ENCODE results near the gene SRGAP3.

Gene SRGAP3

DNA sequence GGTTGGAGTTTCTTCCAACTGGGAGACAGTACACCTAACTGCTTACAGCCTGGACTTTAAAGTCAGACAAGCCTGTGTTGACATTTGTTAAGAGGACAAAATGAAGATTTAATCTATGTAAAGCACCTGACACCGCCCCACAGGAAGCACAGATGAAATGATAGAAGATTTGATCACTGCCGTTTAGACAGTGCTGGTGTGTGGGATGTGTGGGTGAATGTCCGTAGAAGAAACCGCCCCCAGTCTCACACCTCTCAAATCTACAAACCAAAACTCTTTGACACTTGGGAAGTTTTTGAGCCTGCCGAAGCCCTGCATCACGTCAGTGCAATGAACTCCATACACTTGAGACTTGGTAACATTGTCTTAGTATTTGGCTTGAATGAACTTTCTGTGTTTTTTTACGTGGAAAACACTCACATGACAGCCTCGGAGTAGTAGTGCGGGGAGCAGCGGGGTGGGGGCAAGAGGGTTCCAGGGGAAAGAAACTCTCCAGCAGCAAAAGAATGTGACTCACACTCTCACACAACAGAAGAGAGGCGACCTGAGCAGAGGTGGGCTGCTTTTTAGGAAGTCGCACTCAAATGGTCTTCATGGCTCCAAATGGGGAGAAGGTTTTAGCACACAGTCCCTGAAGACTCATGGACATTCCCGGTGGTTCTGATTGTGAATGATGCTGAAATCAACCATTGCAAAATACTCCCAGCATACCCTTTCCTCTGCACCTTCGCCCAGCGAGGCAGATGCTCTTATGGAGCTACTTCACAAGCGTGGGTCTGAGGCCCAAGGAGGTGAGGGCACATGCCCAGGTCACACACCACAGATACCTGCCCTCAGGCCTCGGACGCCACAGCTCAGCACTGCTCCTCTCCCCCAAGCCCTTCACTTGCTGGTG lies 79.2 kb downstream of the SRGAP3 start:
- DNase-seq = peak; percentile 58

DNA sequence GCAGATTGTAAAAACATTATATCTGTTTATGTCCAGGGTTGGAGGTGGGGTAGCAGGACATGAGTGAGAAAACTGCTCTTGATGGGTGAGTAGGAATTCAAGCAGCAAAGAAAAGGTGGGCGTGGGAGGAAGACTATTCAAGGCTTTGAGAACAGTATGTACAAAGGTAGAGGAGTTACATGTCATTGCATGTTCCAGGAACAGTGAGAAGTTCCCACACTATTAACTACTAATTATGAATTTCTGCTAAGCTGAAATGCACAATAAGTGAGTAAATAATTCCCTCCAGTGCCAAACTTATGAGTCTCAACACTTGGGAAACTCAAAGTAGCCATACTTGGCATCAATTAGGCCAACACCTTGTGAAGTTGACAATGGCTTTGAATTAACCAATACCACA lies 80.1 kb downstream of the SRGAP3 start:
- no peak for DNase-seq

DNA sequence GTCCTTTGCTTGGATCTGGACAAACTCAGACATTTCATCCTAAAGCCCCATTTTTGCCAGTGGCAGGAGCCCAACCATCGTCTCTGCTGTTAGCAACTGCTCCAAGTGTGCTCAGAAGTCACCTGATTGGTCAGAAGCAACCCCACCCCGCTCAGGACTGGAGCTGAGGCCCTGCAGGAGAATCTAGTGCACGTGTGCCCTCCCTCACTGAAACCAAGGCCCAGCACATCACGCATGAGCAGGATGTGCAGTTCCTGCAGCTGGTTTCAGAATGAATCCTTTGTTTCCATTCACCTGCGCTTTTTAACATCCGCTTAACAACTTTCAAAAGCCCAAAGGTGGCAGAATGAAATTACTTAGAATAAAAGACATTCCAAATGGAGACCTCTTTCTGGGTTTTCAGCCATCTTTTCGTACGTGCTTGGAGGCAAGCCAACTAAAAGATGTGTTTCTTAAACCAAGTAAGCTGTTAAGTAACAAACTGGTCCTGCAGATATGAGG lies 81.2 kb downstream of the SRGAP3 start:
- no peak for DNase-seq

DNA sequence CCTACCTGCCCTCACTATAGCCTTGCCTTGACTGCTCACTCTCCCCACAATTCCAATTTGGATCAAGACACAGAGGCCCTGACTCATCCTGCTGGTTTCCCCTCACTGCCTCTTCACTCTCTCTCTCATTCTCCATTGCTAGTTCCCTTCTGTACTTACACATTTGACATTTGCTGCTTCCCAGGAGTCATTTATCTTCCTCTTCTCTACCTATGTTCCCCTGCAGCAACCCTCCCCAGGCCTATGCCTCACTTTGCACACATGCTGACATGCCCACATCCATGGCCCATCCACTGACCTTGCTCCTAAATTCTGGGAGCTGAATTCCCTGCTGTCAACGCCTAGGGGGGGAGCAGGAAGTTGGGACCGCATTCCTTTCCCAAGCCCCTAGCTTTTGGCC lies 82.2 kb downstream of the SRGAP3 start:
- DNase-seq = no peak

DNA sequence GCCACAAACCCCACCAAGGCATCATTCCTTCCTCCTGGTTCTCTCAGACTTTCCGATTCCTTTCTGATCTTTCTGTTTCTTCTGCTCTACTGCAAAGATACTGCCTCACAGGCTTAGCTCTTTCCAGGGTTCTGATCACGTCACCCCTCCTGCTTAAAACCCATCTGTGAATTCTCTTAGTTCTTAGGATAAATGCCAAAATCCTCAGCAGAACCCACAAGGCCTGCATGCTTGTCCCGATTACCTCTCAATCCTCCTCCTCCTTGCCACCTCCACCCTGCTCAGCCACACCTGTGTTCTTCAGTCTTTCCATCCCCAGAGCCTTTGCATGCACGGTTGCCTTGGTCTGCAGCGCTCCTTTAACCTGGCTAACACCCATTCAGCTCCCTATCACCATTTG lies 84.0 kb downstream of the SRGAP3 start:
- DNase-seq = no peak

DNA sequence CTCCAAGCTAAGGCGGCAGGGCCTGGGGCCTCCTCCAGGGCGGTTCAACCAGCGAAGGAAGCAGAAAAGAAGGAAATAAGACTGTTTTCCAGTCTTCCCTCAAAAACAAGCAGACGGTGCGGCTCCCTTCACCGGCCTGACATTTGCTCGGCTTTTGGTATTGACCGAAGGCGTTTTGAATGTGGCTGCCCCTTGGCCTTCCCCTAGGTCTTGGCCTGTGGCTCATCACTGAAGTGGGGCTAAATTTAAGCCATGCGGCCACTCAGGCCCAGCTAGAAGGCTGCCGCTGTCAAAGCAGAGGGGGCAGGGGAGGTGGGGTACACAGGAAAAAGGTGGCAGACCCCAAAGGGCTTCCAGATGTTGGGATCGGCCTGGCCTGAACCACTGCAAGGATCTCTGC lies 86.2 kb downstream of the SRGAP3 start:
- no peak for DNase-seq

DNA sequence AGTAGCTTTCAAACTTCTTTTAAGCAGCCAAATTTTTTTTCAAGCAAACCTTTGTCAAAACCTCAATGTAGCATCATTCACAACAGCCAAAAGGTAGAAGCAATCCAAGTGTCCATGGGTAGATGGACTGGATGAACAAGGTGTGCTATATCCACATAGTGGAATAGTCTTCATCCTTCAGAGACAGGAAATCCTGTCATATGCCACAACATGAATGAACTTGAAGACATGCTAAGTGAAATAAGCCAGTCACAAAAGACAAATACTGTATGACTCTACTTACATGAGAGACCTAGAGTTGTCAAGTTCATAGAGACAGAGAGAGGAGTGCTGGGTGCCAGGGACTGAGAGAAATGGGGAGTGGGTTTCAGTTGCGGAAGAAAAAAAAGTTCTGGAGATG lies 87.6 kb downstream of the SRGAP3 start:
- DNase-seq = no peak

DNA sequence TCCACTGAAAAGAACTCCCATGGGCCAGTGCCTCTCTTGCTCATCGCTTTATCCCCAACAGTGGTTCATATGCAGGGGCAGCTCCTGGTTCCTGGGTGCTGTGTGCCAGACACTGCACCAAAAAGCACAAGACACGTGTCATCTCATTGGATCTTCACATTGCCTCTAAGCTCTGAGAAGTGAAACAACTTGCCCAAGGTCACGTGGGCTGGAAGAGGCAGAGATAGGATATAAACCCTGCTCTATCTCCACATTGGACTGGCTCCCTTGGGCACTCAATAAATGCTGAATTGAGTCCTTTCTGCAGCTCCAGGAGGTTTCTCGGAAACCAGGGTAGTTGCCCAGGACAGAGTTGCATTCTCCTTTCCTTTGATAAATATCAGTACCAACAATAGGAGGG lies 88.1 kb downstream of the SRGAP3 start:
- no peak for DNase-seq

DNA sequence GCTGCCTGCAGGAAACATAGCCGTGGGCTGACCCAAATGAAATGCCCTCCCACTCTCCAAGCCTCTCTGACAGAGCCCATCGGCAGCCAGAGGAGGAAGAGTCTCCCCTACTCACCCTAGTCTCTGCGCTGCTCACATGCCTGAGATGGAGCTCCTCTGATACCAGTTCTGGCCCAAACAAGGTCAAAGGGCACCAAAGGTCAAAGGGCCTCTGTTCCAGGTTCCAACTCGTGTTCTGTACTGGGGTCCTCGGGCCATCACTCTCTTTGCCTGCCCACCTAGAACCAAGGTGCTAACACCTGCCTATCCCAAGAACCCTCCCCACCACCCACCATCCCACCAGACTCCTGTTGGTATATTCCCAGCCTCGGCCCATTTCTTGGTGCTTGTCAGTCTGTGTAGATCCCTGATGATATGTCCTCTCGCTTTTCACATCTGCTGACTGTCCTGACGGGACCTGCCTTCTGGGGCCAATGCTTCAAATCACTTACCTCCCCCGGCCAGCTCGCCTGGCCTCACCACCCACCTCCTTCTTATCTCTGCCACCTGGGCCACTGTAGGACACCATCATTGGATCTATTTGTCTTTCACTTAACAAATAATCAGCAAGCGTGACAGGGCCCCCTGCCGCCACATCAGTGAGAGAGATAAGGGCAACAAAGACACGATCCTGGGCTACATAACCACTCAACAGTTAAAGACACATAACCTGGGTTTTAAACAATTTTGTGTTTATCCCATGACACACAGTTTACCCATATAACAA lies 90.4 kb downstream of the SRGAP3 start:
- no peak for DNase-seq

DNA sequence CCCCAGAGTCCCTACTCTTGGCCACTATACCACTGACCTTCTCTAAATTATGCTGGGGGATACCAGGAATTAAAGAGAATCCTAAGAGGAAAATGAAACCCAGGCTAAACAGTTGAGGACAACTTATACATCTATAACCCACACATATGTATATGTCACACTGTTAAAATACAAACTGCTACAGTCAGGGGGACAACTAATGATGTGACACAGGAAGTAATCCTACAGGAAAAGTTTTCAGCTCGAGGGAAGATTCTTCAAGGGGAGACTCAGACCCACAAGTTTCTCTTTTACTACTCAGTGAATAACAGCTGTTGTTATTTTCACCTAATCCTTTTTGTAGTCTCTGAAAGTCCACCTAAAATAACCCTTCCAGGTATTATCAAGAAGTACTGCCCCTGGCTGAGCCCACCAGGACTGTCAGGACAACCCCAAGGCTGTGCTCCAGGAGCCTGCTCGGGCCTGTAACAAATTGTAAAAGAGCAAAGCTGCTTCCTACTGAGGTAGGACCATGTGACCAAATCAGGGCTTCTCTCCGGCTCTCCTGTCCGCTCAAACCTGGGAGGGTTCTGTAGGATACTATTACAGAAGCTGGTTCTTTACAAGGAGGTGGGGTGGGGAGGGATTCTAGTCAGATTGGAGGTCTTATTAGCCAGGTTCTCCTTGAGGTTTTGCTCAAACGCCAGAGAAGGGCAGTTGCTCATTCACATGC lies 91.6 kb downstream of the SRGAP3 start:
- no peak for DNase-seq

DNA sequence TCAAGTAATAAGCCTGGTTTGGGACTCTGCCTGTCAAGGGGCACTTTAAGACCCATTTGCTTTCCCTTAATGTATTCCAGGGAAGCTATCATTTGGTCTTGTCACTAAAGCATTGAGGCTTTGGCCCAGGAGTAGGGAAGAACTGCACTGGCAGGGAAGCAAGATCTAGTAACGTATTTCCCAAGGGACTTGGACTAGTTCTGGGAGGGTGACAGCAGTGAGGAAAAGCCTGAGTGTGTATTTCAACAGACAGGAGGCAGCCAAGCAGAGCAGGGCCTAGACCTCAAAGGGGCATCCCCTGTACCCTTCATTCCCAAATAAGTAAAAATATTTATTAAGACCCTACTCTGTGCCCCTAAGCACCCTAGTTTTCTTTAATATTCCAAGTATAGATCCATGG lies 92.8 kb downstream of the SRGAP3 start:
- no peak for DNase-seq

DNA sequence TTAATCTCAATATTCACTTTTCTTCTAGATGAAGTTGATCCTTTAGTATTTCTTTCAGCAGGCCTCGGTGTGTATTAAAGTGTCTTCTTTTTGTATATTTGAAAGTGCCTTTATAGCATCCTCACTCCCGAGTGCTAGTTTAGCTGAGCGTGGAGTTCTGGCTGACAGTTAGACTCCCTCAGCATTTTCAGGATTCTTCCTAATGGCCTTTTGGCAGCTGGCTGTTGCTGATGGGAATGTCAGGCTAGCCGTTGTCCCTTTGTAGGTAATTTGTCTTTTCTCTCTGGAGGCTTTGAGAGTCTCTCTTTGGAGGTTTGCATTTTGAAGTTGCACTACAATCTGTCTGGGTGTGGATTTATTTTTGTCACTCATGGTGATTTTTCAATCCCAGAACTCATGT lies 94.4 kb downstream of the SRGAP3 start:
- no peak for DNase-seq

DNA sequence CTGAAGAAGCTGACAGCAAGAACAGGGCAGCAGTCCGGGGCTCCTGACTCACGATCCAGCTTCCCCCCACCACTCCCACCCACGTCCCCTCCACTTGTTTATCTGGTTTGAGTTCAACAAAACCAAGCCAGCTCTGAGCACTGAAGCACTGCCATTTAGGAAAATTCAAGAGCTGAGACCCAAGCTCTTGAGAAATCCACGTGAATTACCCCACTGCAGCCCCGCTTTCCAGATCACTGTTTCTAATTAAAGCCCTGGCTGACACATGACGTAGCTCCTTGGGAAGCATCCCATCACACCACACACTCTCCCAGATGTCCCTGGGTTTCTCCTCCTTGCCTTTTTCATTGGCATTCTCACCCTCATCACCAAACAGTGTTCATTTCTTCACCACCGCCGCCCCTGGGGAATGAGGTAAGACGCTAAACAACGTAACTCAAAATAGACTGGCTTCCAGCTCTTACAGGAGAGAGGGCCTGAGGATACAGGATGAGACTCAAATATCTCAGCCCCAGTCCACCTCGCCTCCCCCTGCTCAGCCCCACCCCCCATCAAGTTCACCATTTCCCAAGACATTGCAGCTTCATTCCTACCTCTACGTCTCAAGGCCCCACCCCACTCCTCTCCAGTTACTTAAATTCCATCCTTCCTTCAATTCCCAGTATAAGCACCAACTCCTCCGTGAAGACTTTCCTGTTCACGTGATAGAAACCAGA lies 95.4 kb downstream of the SRGAP3 start:
- no peak for DNase-seq

DNA sequence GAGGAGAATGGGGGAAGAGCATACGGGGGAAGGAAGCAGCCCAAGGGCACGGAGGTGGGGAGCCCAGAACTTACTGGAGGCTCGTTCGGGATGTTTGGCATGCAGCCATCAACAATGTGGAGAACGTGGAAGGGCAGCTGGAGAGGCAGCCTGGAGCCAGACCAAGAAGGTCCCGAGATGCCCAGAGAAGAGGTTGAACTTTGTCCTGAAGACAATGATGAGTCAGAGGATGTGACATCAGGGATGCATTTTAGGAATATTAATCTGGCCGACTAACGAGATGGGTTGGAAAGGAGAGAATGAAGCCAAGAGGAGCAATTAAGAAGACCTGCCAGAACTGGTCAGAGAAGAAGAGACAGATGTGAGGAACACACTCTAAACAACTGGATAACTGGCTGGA lies 98.2 kb downstream of the SRGAP3 start:
- no peak for DNase-seq

DNA sequence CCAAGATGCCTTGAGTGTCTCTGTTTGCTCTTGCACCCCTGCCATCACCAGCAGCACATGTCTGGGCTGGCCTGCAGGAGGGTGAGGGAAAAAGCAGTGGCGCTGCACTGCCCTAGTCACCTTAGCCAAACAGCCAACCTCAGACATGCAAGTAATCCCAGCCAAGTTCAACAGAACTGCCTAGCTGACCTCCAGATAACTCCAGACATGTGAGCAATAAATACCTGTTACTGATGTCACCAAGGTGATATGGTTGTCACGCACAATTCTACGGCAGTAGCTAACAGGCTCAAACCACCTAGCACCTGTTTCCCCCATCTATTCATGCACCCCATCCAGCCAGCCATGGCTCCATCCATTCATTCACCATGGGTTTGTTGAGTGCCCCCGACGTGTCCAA lies 99.9 kb downstream of the SRGAP3 start:
- no peak for DNase-seq

DNA sequence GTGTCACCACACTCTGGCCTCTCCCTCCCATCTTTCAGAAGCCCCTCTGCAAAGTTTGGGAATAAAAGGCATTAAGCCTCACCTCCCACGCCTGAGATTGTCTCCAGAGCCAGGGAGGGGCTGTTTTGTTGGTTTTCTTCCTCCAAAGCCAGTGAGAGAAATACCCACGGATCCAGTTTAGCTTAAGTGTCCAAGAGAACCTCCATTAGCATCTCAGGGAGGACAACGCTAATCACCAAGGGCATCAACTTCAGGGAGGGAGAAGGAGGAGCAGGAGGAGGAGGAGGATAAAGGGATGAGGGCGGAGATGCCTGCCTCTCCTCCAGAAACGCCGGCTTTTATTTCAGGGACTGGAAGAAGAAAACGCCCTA lies 101.6 kb downstream of the SRGAP3 start:
- no peak for DNase-seq

DNA sequence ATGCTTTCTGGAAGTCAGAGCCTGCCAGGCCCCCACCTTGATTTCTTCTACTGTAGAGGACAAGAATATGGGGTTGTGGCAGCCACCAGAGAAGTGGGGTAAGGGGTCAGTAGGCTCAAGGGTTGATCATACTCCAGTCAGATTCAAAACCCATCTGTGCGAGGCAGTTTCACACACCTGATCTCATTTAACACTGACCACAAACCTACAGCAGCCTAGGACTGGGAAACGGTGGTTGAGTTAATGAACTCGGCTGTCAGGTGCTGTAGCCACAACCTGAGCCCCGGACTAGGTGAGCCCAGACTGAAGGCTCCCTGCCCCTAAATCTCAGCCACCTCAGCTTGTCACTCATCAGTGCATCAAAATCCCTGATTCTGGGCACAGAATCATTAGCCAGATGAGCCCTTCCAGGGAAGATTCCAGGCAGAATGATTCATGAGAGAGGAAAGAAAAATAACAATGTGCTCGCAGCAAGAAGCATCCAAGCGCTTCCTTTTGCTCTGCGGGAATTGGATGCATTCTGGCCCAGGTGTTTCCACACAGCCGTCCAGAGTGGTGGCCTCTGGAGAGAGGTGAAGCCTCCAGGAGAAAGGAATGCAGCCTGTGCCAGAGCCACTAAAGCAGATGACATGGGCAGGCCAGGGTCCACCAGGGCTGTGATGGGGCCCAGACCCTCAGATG lies 102.1 kb downstream of the SRGAP3 start:
- no peak for DNase-seq

DNA sequence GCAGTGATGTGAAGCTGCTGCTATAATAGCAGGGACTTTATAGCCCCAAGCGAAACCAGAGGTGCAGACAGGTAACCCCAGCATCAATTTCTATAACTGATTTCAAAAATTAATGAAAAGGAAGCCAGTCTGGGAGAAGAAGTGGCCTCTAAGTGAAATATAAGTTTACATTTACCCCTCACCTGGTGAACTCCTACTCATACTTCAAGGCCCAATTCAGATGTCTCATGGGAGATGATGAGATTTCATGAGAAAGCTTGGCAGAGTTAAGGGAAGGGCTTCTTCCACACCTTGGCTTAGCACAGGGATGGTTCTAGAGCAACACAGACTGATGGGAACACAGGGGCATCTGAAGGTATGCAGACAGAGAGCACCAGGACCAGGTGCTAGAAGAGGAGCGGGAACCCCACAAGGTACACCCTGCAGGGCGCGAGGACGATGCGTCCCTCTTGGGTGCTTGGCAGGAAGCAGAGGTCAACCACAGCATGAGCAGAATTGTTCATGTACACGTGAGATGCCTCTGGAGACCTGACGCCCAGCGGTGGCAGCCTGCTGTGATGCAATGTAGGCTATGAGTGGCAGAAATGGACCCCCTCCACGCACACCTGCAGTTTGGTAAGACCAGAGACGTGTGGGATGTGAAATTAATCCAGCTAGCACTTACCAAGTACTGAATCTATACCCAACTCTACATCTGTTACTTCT lies 102.9 kb downstream of the SRGAP3 start:
- no peak for DNase-seq

DNA sequence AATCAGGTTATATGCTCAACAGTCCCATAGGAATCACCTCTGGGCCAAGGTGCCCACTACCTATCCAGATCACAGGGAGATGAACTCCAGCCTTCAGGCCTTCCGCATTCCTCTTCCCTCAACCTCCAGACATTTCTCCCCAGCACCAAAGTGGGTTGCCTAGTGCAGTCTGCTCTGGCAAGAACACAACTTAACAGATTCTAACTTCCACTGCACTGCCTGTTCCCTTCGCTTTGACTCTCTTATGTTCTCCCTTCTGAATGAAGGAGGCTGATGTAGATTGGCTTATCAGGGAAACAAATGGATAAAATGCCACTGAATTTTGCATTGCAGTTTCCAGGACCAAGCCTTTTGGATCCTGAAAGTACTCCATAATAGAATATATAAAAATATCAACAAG lies 106.3 kb downstream of the SRGAP3 start:
- no peak for DNase-seq

DNA sequence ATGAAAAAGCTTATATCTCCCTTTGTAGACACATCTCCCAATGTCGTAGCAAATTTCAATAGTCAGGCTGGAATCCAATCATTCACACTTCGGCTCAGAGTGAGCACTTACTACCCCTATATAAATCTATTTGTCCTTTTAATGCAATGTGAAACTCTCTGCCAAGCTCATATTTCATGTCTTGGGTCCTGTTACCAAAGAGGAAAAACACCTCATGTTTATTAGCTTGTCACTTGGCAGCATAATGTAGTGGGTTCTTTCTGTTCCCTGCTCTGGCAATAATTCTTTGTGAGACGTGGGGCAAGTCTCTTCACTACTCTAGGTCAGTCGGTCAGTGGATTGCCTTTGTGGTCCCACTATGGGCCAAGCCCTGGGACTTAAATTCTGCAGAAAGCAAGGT lies 107.1 kb downstream of the SRGAP3 start:
- no peak for DNase-seq

DNA sequence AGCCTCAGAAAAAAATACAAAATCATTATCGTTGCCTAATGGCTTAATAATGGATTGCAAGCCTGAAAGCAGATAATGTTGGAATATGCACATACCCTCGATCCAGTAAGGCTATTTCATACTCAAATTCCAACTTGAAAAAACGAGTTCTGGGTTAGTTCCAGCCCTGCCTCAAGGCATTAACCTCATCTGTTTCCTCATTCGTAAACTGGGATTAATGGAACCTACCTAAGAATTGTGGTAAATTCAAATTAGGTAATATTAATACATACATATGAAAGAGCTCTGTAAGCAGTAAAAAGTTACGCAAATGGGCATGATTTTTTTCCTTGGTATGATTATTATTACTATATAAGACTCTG lies 107.5 kb downstream of the SRGAP3 start:
- DNase-seq = no peak

DNA sequence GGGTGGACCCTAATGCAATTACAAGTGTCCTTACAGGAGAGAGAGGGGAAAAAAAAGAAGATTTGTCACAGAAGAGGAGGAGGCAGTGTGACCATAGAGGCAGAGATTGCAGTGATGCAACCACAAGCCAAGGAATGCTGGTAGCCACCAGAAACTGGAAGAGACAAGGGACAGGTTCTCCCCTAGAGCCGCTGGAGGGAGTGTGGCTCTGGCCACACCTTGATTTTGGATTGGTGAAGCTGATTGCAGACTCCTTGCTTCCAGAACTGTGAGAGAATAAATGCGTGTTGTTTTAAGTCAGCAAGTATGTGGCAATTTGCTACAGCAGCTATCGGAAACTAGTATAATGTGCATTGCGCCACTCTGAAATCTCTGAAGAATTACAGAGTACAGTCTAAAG lies 110.1 kb downstream of the SRGAP3 start:
- no peak for DNase-seq

Measured in hematopoietic multipotent progenitor cell treated with erythropoietin and hydrocortisone succinate and interleukin-3 and kit ligand, for 4 days (in vitro differentiated cells).